HG02943 (cell line): ENCODE data around the gene ZNF462.
"Not testable (repeated sequence)": the region's sequence is repeated elsewhere in the genome, so short reads cannot be mapped to it uniquely, and the experiment has no call there.

Experiments used
- ATAC-seq: cut with Tn5 transposase; IDR thresholded peaks from one replicate; pipeline ENCODE4 v1.9.1; 2021; ENCODE audit warnings: mild to moderate bottlenecking, low read depth, moderate library complexity; ENCODE audit not compliant: unreplicated experiment

Gene ZNF462

GRCh38 chr9:106862821-106863720 is at the start of gene ZNF462:
Gene ZNF462, plus strand, starts transcription at chr9:106863166. Its CDS starts 60,218 bp downstream, at chr9:106923384.
- ATAC-seq: no peak

GRCh38 chr9:106816524-106816923 is 46.4 kb upstream of the ZNF462 start:
- ATAC-seq: no peak

- no peak for ATAC-seq
These were observed 44.9 kb upstream of the ZNF462 start for GRCh38 chr9:106818034-106818433.

GRCh38 chr9:106820866-106821265 is 42.1 kb upstream of the ZNF462 start:
- ATAC-seq: no peak

- ATAC-seq: no peak
These were observed 34.9 kb upstream of the ZNF462 start for GRCh38 chr9:106828070-106828469.

GRCh38 chr9:106828965-106829364 is 34.0 kb upstream of the ZNF462 start:
- ATAC-seq: no peak

- ATAC-seq: no peak
These were observed 33.1 kb upstream of the ZNF462 start for GRCh38 chr9:106829666-106830408.

- no peak for ATAC-seq
These were observed 32.3 kb upstream of the ZNF462 start for GRCh38 chr9:106830527-106831150.

GRCh38 chr9:106834888-106835287 is 28.1 kb upstream of the ZNF462 start:
- no peak for ATAC-seq

- ATAC-seq: no peak
These were observed 27.1 kb upstream of the ZNF462 start for GRCh38 chr9:106835840-106836239.

- ATAC-seq: no peak
These were observed 19.6 kb upstream of the ZNF462 start for GRCh38 chr9:106843371-106843770.

- no peak for ATAC-seq
These were observed 16.7 kb upstream of the ZNF462 start for GRCh38 chr9:106846307-106846706.

GRCh38 chr9:106846857-106847256 is 16.1 kb upstream of the ZNF462 start:
- ATAC-seq: no peak

- not testable (repeated sequence) for ATAC-seq
These were observed 11.3 kb upstream of the ZNF462 start for GRCh38 chr9:106851640-106852039.

GRCh38 chr9:106857811-106858470 is 5.0 kb upstream of the ZNF462 start:
- no peak for ATAC-seq

GRCh38 chr9:106859957-106860720 is 2.8 kb upstream of the ZNF462 start:
- no peak for ATAC-seq

GRCh38 chr9:106860721-106861639 is 2.0 kb upstream of the ZNF462 start:
- no peak for ATAC-seq

- ATAC-seq: no peak
These were observed 1.3 kb upstream of the ZNF462 start for GRCh38 chr9:106861640-106862109.
